HUES64 (cell line): Measurements from ENCODE around the gene SART3.
A peak's percentile ranks its signal among the peaks of the same experiment; 100 is the strongest.

Source experiments
- H3K27ac ChIP-seq: 2 replicates; pipeline ENCODE4 v1.7.0; 2013; ENCODE audit warnings: low read depth, low read length, inconsistent platforms
- H3K27me3 ChIP-seq: 2 replicates; pipeline ENCODE4 v1.6.1; 2013; ENCODE audit warnings: mild to moderate bottlenecking, low read length; ENCODE audit not compliant: insufficient read depth
- H3K36me3 ChIP-seq: 2 replicates; pipeline ENCODE4 v1.6.1; 2013; ENCODE audit warnings: mild to moderate bottlenecking, low read length; ENCODE audit not compliant: insufficient read depth
- H3K4me1 ChIP-seq: 2 replicates; pipeline ENCODE4 v1.6.1; 2013; ENCODE audit warnings: mild to moderate bottlenecking, low read length, moderate library complexity; ENCODE audit not compliant: insufficient read depth
- H3K4me3 ChIP-seq: 2 replicates; pipeline ENCODE4 v1.5.1; 2013; ENCODE audit warnings: mild to moderate bottlenecking, low read length, moderate library complexity
- H3K9ac ChIP-seq: 2 replicates; pipeline ENCODE4 v1.6.1; 2013; ENCODE audit warnings: mild to moderate bottlenecking, low read depth, low read length
- H3K9me3 ChIP-seq: 2 replicates; pipeline ENCODE4 v1.6.1; 2013; ENCODE audit warnings: low read depth, low read length; ENCODE audit not compliant: insufficient read depth
- WGBS: fragments of 150-250, 120-280 bp; methylation state at CpG from one replicate; pipeline ENCODE4 v1.1.7; 2013; ENCODE audit warnings: missing lambda C conversion rate; 5-methylcytosine and 5-hydroxymethylcytosine counted together

The SART3 gene

GRCh38 chr12:108530161-108530560 is 30.8 kb downstream of the SART3 start:
- Histone ChIP-seq H3K9me3 (no peaks in the 10 kb centered on the region), H3K27ac (no peak overlapping the region), H3K27me3 (no peaks in the 10 kb centered on the region), H3K4me1 (no peaks in the 10 kb centered on the region), H3K4me3 (no peak overlapping the region), H3K36me3 (peaks cover 98% of the 10 kb centered on the region), H3K9ac (no peak overlapping the region)
- 95% methylated on average over 9 of the region's 9 CpGs for WGBS

- Histone ChIP-seq H3K4me1 (no peaks in the 10 kb centered on the region), H3K9ac (no peak overlapping the region), H3K36me3 (peaks cover 98% of the 10 kb centered on the region), H3K9me3 (no peaks in the 10 kb centered on the region), H3K27ac (no peak overlapping the region), H3K27me3 (no peaks in the 10 kb centered on the region), H3K4me3 (no peak overlapping the region)
- WGBS, result 92% methylated on average over 6 of the region's 6 CpGs
Observed at GRCh38 chr12:108527166-108527496, 33.8 kb downstream of the SART3 start.

GRCh38 chr12:108526482-108527165 is 34.3 kb downstream of the SART3 start:
- WGBS, result 93% methylated on average over 10 of the region's 10 CpGs
- no peak overlapping the region for H3K27ac ChIP-seq
- H3K36me3 ChIP-seq, result peaks cover 98% of the 10 kb centered on the region

GRCh38 chr12:108525681-108526080 is 35.3 kb downstream of the SART3 start:
- Histone ChIP-seq H3K9me3 (no peaks in the 10 kb centered on the region), H3K4me3 (no peak overlapping the region), H3K4me1 (no peaks in the 10 kb centered on the region), H3K27ac (no peak overlapping the region), H3K36me3 (peaks cover 98% of the 10 kb centered on the region), H3K9ac (no peak overlapping the region), H3K27me3 (no peaks in the 10 kb centered on the region)
- 84% methylated on average over 5 of the region's 5 CpGs for WGBS

More at GRCh38 chr12:108526482-108527165, 34.3 kb downstream of the SART3 start:
- Histone ChIP-seq H3K4me1 (no peaks in the 10 kb centered on the region), H3K9ac (no peak overlapping the region), H3K4me3 (no peak overlapping the region), H3K27me3 (no peaks in the 10 kb centered on the region), H3K9me3 (no peaks in the 10 kb centered on the region)

GRCh38 chr12:108523365-108523764 is 37.6 kb downstream of the SART3 start:
- no peak overlapping the region for H3K27ac ChIP-seq
- H3K36me3 ChIP-seq, result peaks cover 100% of the 10 kb centered on the region
- WGBS, result 95% methylated on average over 13 of the region's 14 CpGs
- H3K9ac ChIP-seq, result no peak overlapping the region
- no peaks in the 10 kb centered on the region for H3K27me3 ChIP-seq
- H3K4me1 ChIP-seq, result no peaks in the 10 kb centered on the region
- no peak overlapping the region for H3K4me3 ChIP-seq
- H3K9me3 ChIP-seq, result no peaks in the 10 kb centered on the region

GRCh38 chr12:108519558-108519957 is 41.4 kb downstream of the SART3 start:
- WGBS, result 87% methylated on average over 4 of the region's 4 CpGs
- Histone ChIP-seq H3K36me3 (peaks cover 77% of the 10 kb centered on the region), H3K9me3 (no peaks in the 10 kb centered on the region), H3K27me3 (no peaks in the 10 kb centered on the region), H3K27ac (no peak overlapping the region), H3K4me3 (no peak overlapping the region), H3K9ac (no peak overlapping the region), H3K4me1 (no peaks in the 10 kb centered on the region)

- H3K36me3 ChIP-seq, result peaks cover 71% of the 10 kb centered on the region
- no peak overlapping the region for H3K4me3 ChIP-seq
- no peaks in the 10 kb centered on the region for H3K9me3 ChIP-seq
Observed at GRCh38 chr12:108518716-108519496, 42.1 kb downstream of the SART3 start.

GRCh38 chr12:108518101-108518715 is 42.8 kb downstream of the SART3 start:
- Histone ChIP-seq H3K4me3 (no peak overlapping the region), H3K9ac (no peak overlapping the region), H3K9me3 (no peaks in the 10 kb centered on the region), H3K27me3 (no peaks in the 10 kb centered on the region), H3K4me1 (no peaks in the 10 kb centered on the region), H3K36me3 (peaks cover 64% of the 10 kb centered on the region), H3K27ac (no peak overlapping the region)
- 96% methylated on average over 24 of the region's 24 CpGs for WGBS

More at GRCh38 chr12:108518716-108519496, 42.1 kb downstream of the SART3 start:
- Histone ChIP-seq H3K27me3 (no peaks in the 10 kb centered on the region), H3K27ac (no peak overlapping the region), H3K4me1 (no peaks in the 10 kb centered on the region), H3K9ac (no peak overlapping the region)
- 97% methylated on average over 39 of the region's 39 CpGs for WGBS

- Histone ChIP-seq H3K9ac (no peak overlapping the region), H3K4me1 (no peaks in the 10 kb centered on the region), H3K36me3 (peaks cover 56% of the 10 kb centered on the region), H3K9me3 (no peaks in the 10 kb centered on the region), H3K27ac (no peak overlapping the region), H3K27me3 (no peaks in the 10 kb centered on the region), H3K4me3 (no peak overlapping the region)
- WGBS, result 92% methylated on average over 12 of the region's 12 CpGs
Observed at GRCh38 chr12:108517288-108518100, 43.5 kb downstream of the SART3 start.

- Histone ChIP-seq H3K36me3 (peaks cover 48% of the 10 kb centered on the region), H3K27ac (no peak overlapping the region), H3K4me1 (no peaks in the 10 kb centered on the region), H3K27me3 (no peaks in the 10 kb centered on the region), H3K9ac (no peak overlapping the region), H3K9me3 (no peaks in the 10 kb centered on the region), H3K4me3 (peak overlapping the region; percentile 80; the same call in 1 of the 2 replicates)
- WGBS, result 92% methylated on average over 23 of the region's 23 CpGs
Observed at GRCh38 chr12:108516511-108517275, 44.3 kb downstream of the SART3 start.
